GM19351 (cell line): ENCODE data around the gene SPCS1.
"Not testable (repeated sequence)": the region's sequence is repeated elsewhere in the genome, so short reads cannot be mapped to it uniquely, and the experiment has no call there.

Experiments used
- ATAC-seq: cut with Tn5 transposase; IDR thresholded peaks from one replicate; pipeline ENCODE4 v1.9.1; 2021; ENCODE audit warnings: mild to moderate bottlenecking, moderate library complexity; ENCODE audit not compliant: unreplicated experiment

Gene SPCS1

GRCh38 chr3:52705688-52706686 is at the start of gene SPCS1, which contains the start of gene GLT8D1:
SPCS1 (plus strand) TSS chr3:52706106; CDS start chr3:52706247, 141 bp downstream.
GLT8D1 (minus strand) TSS chr3:52705791; CDS start chr3:52700460, 5,331 bp downstream.
- ATAC-seq: peak; percentile 74

GRCh38 chr3:52660046-52660445 is 45.9 kb upstream of the SPCS1 start:
- no peak for ATAC-seq

GRCh38 chr3:52663098-52663497 is 42.8 kb upstream of the SPCS1 start:
- no peak for ATAC-seq

- peak; percentile 92 for ATAC-seq
Measured at GRCh38 chr3:52670621-52671521, 35.0 kb upstream of the SPCS1 start.

GRCh38 chr3:52671676-52672075 is 34.2 kb upstream of the SPCS1 start:
- no peak for ATAC-seq

- not testable (repeated sequence) for ATAC-seq
Measured at GRCh38 chr3:52676201-52676600, 29.7 kb upstream of the SPCS1 start.

- no peak for ATAC-seq
Measured at GRCh38 chr3:52678265-52679198, 27.4 kb upstream of the SPCS1 start.

GRCh38 chr3:52679199-52679538 is 26.7 kb upstream of the SPCS1 start:
- no peak for ATAC-seq

GRCh38 chr3:52679811-52680210 is 26.1 kb upstream of the SPCS1 start:
- no peak for ATAC-seq

GRCh38 chr3:52681596-52681995 is 24.3 kb upstream of the SPCS1 start:
- no peak for ATAC-seq

GRCh38 chr3:52682016-52682415 is 23.9 kb upstream of the SPCS1 start:
- ATAC-seq: no peak

- ATAC-seq: no peak
Measured at GRCh38 chr3:52683611-52684010, 22.3 kb upstream of the SPCS1 start.

- ATAC-seq: no peak
Measured at GRCh38 chr3:52684184-52684583, 21.7 kb upstream of the SPCS1 start.

GRCh38 chr3:52685285-52685708 is 20.6 kb upstream of the SPCS1 start:
- ATAC-seq: peak; percentile 77

GRCh38 chr3:52685709-52686691 is 19.9 kb upstream of the SPCS1 start, which contains the start of the genes GNL3 and PBRM1:
GNL3 (plus strand) TSS chr3:52686032; CDS start chr3:52686093, 61 bp downstream.
PBRM1 (minus strand) TSS chr3:52685913.
- peak; percentile 55 for ATAC-seq

GRCh38 chr3:52688266-52688665 is 17.6 kb upstream of the SPCS1 start:
- ATAC-seq: no peak

GRCh38 chr3:52689151-52689550 is 16.8 kb upstream of the SPCS1 start:
- no peak for ATAC-seq

- ATAC-seq: no peak
Measured at GRCh38 chr3:52690560-52690959, 15.3 kb upstream of the SPCS1 start.

- no peak for ATAC-seq
Measured at GRCh38 chr3:52693071-52693470, 12.8 kb upstream of the SPCS1 start.
